WTC11 (cell line): ENCODE results near the gene ZNHIT1. TPM values are rescaled to one million over a fixed set of nuclear protein-coding genes. Genes with fewer than 3 reads are reported as not detected.
"Not testable (repeated sequence)": the region's sequence is repeated elsewhere in the genome, so short reads cannot be mapped to it uniquely, and the experiment has no call there.

Experiments
- ATAC-seq: fragments of 200-7000 bp; cut with Tn5 transposase; 2 replicates; pipeline ENCODE4 v1.10.0; 2021; ENCODE audit warnings: mild to moderate bottlenecking, moderate library complexity
- CTCF ChIA-PET: fragments of 300-600 bp; sonication (Branson Sonifier 250); formaldehyde crosslinking; loops from one replicate; lab custom pipeline; 2021; ENCODE audit warnings: antibody characterized with exemption; lab: Charles Lee
- POLR2A ChIA-PET: fragments of 350-600 bp; sonication (Branson Sonifier 250); formaldehyde crosslinking; loops from one replicate; lab custom pipeline; 2021; ENCODE audit warnings: antibody characterized with exemption; lab: Charles Lee
- DNase-seq: peaks from one replicate; pipeline ENCODE4 v3.0.0; 2021; ENCODE audit warnings: low spot score
- H3K27ac Mint-ChIP-seq: 2 replicates; pipeline ENCODE4 v1.8.0; 2021; ENCODE audit warnings: mixed read lengths
- H3K27me3 Mint-ChIP-seq: 2 replicates; pipeline ENCODE4 v1.8.0; 2021; ENCODE audit warnings: low read depth, mild to moderate bottlenecking, moderate library complexity, mixed read lengths
- H3K36me3 Mint-ChIP-seq: 2 replicates; pipeline ENCODE4 v1.8.0; 2021; ENCODE audit warnings: mixed read lengths
- H3K4me1 Mint-ChIP-seq: 2 replicates; pipeline ENCODE4 v1.8.0; 2022; ENCODE audit warnings: mixed read lengths
- H3K4me3 Mint-ChIP-seq: 2 replicates; pipeline ENCODE4 v1.8.0; 2021; ENCODE audit warnings: mild to moderate bottlenecking, moderate library complexity, mixed read lengths
- H3K9me3 Mint-ChIP-seq: 2 replicates; pipeline ENCODE4 v1.8.0; 2021; ENCODE audit warnings: mixed read lengths
- AFF4 ChIP-seq: sonication (generic); formaldehyde crosslinking; IDR thresholded peaks from 2 replicates; pipeline ENCODE4 v1.8.1; 2023; ENCODE audit warnings: mild to moderate bottlenecking, missing genetic modification reagents, borderline replicate concordance
- ARID4B ChIP-seq: sonication (generic); formaldehyde crosslinking; IDR thresholded peaks from 2 replicates; pipeline ENCODE4 v1.8.0; 2023; ENCODE audit warnings: missing genetic modification reagents, mild to moderate bottlenecking, borderline replicate concordance
- CREB1 ChIP-seq: sonication (generic); formaldehyde crosslinking; IDR thresholded peaks from 2 replicates; pipeline ENCODE4 v1.8.0; 2023; ENCODE audit warnings: mild to moderate bottlenecking, missing genetic modification reagents
- E2F1 ChIP-seq: sonication (generic); formaldehyde crosslinking; IDR thresholded peaks from 2 replicates; pipeline ENCODE4 v1.8.0; 2022; ENCODE audit warnings: mild to moderate bottlenecking, missing genetic modification reagents
- FOXP1 ChIP-seq: sonication (generic); formaldehyde crosslinking; IDR thresholded peaks from 2 replicates; pipeline ENCODE4 v1.8.0; 2022; ENCODE audit warnings: missing genetic modification reagents, mild to moderate bottlenecking, moderate library complexity, borderline replicate concordance
- JUN ChIP-seq: sonication (generic); formaldehyde crosslinking; IDR thresholded peaks from 2 replicates; pipeline ENCODE4 v1.8.0; 2023; ENCODE audit warnings: mild to moderate bottlenecking, missing genetic modification reagents
- PRRX2 ChIP-seq: fragments of 250-450 bp; sonication (Bioruptor Pico); IDR thresholded peaks from 2 replicates; pipeline ENCODE4 v1.8.0; 2021; ENCODE audit warnings: mild to moderate bottlenecking
- SP1 ChIP-seq: sonication (generic); formaldehyde crosslinking; conservative IDR thresholded peaks from 2 replicates; pipeline ENCODE4 v1.8.1; 2022; ENCODE audit warnings: missing genetic modification reagents
- ZNF317 ChIP-seq: sonication (generic); formaldehyde crosslinking; IDR thresholded peaks from 2 replicates; pipeline ENCODE4 v1.8.1; 2023; ENCODE audit warnings: low read depth, mild to moderate bottlenecking, moderate library complexity, missing genetic modification reagents, borderline replicate concordance
- total RNA-seq: library from RNA; stranded (reverse); gene quantifications from 3 replicates; pipeline ENCODE4 v1.2.3, GENCODE V29; 2021

The ZNHIT1 gene
- total RNA-seq, 1 experiment from 2014 or later: 63.9 TPM

- Mint-ChIP-seq H3K4me3 (no peak overlapping the region), H3K9me3 (no peaks in the 10 kb centered on the region), H3K27ac (no peak overlapping the region), H3K27me3 (peaks cover 15% of the 10 kb centered on the region), H3K36me3 (no peaks in the 10 kb centered on the region), H3K4me1 (peaks cover 28% of the 10 kb centered on the region)
- POLR2A ChIA-PET: no interaction called here
- CTCF ChIA-PET: no interaction called here
- TF ChIP-seq E2F1 (CRISPR knock-in tag) (no peak), FOXP1 (CRISPR knock-in tag) (peak; percentile 45; the same call in 1 of the 2 replicates)
- DNase-seq (no peak), ATAC-seq (no peak)
These were observed 20.0 kb upstream of the ZNHIT1 start for GRCh38 chr7:101197991-101198390.

GRCh38 chr7:101198476-101198875 is 19.5 kb upstream of the ZNHIT1 start:
- no peak for DNase-seq
- CTCF ChIA-PET: interaction anchor here (0.6 to 0.8 kb wide), 3 partner anchors 18 to 55 kb away, joined by 3 to 4 read pairs (median 3); partner anchors contain the start of genes NAT16 and PLOD3
- peak overlapping the region; percentile 45; the same call in 1 of the 2 replicates for H3K27ac Mint-ChIP-seq

GRCh38 chr7:101199522-101199921 is 18.4 kb upstream of the ZNHIT1 start:
- not testable (repeated sequence) for H3K4me3 Mint-ChIP-seq

More at GRCh38 chr7:101198476-101198875, 19.5 kb upstream of the ZNHIT1 start:
- TF ChIP-seq ZNF317 (CRISPR knock-in tag): no peak
- TF ChIP-seq ARID4B (CRISPR knock-in tag): no peak
- no peak for TF ChIP-seq CREB1 (CRISPR knock-in tag)
- no peak for TF ChIP-seq SP1
- no peak for TF ChIP-seq AFF4 (CRISPR knock-in tag)
- no peak for TF ChIP-seq JUN (CRISPR knock-in tag)
- no peak for TF ChIP-seq PRRX2 (CRISPR knock-in tag)
- POLR2A ChIA-PET: no interaction called here
- peaks cover 28% of the 10 kb centered on the region for H3K4me1 Mint-ChIP-seq
- no peak overlapping the region for H3K4me3 Mint-ChIP-seq
- no peak for ATAC-seq
- H3K36me3 Mint-ChIP-seq: no peaks in the 10 kb centered on the region
- no peaks in the 10 kb centered on the region for H3K9me3 Mint-ChIP-seq
- H3K27me3 Mint-ChIP-seq: peaks cover 16% of the 10 kb centered on the region

More at GRCh38 chr7:101199522-101199921, 18.4 kb upstream of the ZNHIT1 start:
- CTCF ChIA-PET: interaction anchor here (1.4 to 4.8 kb wide), 4 partner anchors 18 to 55 kb away, joined by 4 to 33 read pairs (median 15); partner anchors contain the start of genes PLOD3 and ZNHIT1
- POLR2A ChIA-PET: interaction anchor here (1.0 to 1.6 kb wide), 2 partner anchors 25 to 35 kb away, joined by 4 to 5 read pairs; partner anchors contain the start of gene VGF
- ATAC-seq, H3K27ac Mint-ChIP-seq, DNase-seq, H3K36me3 Mint-ChIP-seq, H3K9me3 Mint-ChIP-seq: not testable (repeated sequence)
- peaks cover 28% of the 10 kb centered on the region for H3K4me1 Mint-ChIP-seq
- H3K27me3 Mint-ChIP-seq: peaks cover 16% of the 10 kb centered on the region
